Naive B cell (primary cell): ENCODE measurements around the gene KAZN. TPM values are rescaled to one million over a fixed set of nuclear protein-coding genes. Genes with fewer than 3 reads are reported as not detected.

Experiments
- ATAC-seq, 2 donors: fragments of 150-1000 bp; cut with Tn5 transposase; 2 replicates each; pipeline ENCODE4 v1.10.0; 2021; ENCODE audit warnings: low read depth in 2 of 2, mild to moderate bottlenecking in 2 of 2, moderate library complexity in 2 of 2
- DNase-seq: peaks from one replicate; pipeline ENCODE4 v3.0.0; 2022
- H3K27ac Mint-ChIP-seq, 6 donors: one replicate each; pipeline ENCODE4 v1.8.0; 2020 to 2022; ENCODE audit warnings: mild to moderate bottlenecking in 6 of 6, mixed read lengths in 6 of 6, moderate library complexity in 5 of 6, inconsistent platforms in 2 of 6
- H3K27me3 Mint-ChIP-seq, 3 donors: one replicate each; pipeline ENCODE4 v1.8.0; 2021 to 2022; ENCODE audit warnings: mixed read lengths in 3 of 3, mild to moderate bottlenecking in 1 of 3
- H3K36me3 Mint-ChIP-seq, 2 donors: one replicate each; pipeline ENCODE4 v1.8.0; 2020 to 2022; ENCODE audit warnings: mixed read lengths in 2 of 2, inconsistent platforms in 1 of 2, mild to moderate bottlenecking in 1 of 2
- H3K4me1 Mint-ChIP-seq, 3 donors: one replicate each; pipeline ENCODE4 v1.8.0; 2020 to 2022; ENCODE audit warnings: mixed read lengths in 3 of 3, inconsistent platforms in 1 of 3, mild to moderate bottlenecking in 1 of 3, moderate library complexity in 1 of 3
- H3K4me3 Mint-ChIP-seq, 8 donors: one replicate each; pipeline ENCODE4 v1.8.0; 2020 to 2022; ENCODE audit warnings: mild to moderate bottlenecking in 8 of 8, mixed read lengths in 8 of 8, moderate library complexity in 8 of 8, inconsistent platforms in 2 of 8
- H3K9me3 Mint-ChIP-seq, 7 donors: one replicate each; pipeline ENCODE4 v1.8.0; 2020 to 2022; ENCODE audit warnings: mixed read lengths in 7 of 7, mild to moderate bottlenecking in 5 of 7, inconsistent platforms in 2 of 7, moderate library complexity in 1 of 7
- polyA plus RNA-seq, 6 donors: library from polyadenylated mRNA; unstranded; fragments of 300-500 nt; fragmentation: Illumina TruSeq; gene quantifications; one replicate each; pipeline ENCODE4 v1.2.3, GENCODE V29; 2021; ENCODE audit warnings: low read depth in 6 of 6

KAZN gene
- polyA plus RNA-seq, 6 donors from 2014 or later, result 0.16 TPM; not detected in 5

GRCh38 chr1:14866911-14867612, 268.6 kb downstream of the KAZN start:
- Mint-ChIP-seq H3K27me3 (peaks cover 15 to 43% (median 36%) of the 10 kb centered on the region in 3 donors), H3K9me3 (peaks cover 0 to 2% (median 0%) of the 10 kb centered on the region in 7 donors), H3K36me3 (no peaks in the 10 kb centered on the region), H3K4me3 (no peak overlapping the region), H3K4me1 (no peaks in the 10 kb centered on the region), H3K27ac (no peak overlapping the region)
- no peak for ATAC-seq
- DNase-seq, result no peak

- no peak overlapping the region for H3K4me3 Mint-ChIP-seq
These were observed 270.7 kb downstream of the KAZN start for GRCh38 chr1:14869187-14869586.

GRCh38 chr1:14871218-14871970, 272.9 kb downstream of the KAZN start:
- no peaks in the 10 kb centered on the region for H3K36me3 Mint-ChIP-seq
- H3K27ac Mint-ChIP-seq, result no peak overlapping the region
- H3K27me3 Mint-ChIP-seq, result peaks cover 8 to 25% (median 10%) of the 10 kb centered on the region in 3 donors
- ATAC-seq (no peak), DNase-seq (no peak)
- H3K9me3 Mint-ChIP-seq, result peaks cover 0 to 2% (median 0%) of the 10 kb centered on the region in 7 donors
- H3K4me3 Mint-ChIP-seq, result no peak overlapping the region
- H3K4me1 Mint-ChIP-seq, result no peaks in the 10 kb centered on the region

More at GRCh38 chr1:14869187-14869586, 270.7 kb downstream of the KAZN start:
- H3K27ac Mint-ChIP-seq, result no peak overlapping the region
- H3K4me1 Mint-ChIP-seq, result no peaks in the 10 kb centered on the region
- peaks cover 12 to 29% (median 25%) of the 10 kb centered on the region in 3 donors for H3K27me3 Mint-ChIP-seq
- H3K36me3 Mint-ChIP-seq, result no peaks in the 10 kb centered on the region
- ATAC-seq (no peak), DNase-seq (no peak)
- peaks cover 0 to 2% (median 0%) of the 10 kb centered on the region in 7 donors for H3K9me3 Mint-ChIP-seq

GRCh38 chr1:14872762-14873161, 274.3 kb downstream of the KAZN start:
- DNase-seq (no peak), ATAC-seq (no peak)
- Mint-ChIP-seq H3K9me3 (peaks cover 0 to 3% (median 0%) of the 10 kb centered on the region in 7 donors), H3K36me3 (no peaks in the 10 kb centered on the region), H3K27ac (no peak overlapping the region), H3K27me3 (peaks cover 9 to 18% (median 10%) of the 10 kb centered on the region in 3 donors), H3K4me1 (no peaks in the 10 kb centered on the region), H3K4me3 (no peak overlapping the region)

GRCh38 chr1:14873677-14874076, 275.2 kb downstream of the KAZN start:
- no peaks in the 10 kb centered on the region for H3K4me1 Mint-ChIP-seq
- H3K27me3 Mint-ChIP-seq, result peaks cover 8 to 18% (median 9%) of the 10 kb centered on the region in 3 donors
- peaks cover 0 to 3% (median 0%) of the 10 kb centered on the region in 7 donors for H3K9me3 Mint-ChIP-seq
- H3K4me3 Mint-ChIP-seq, result no peak overlapping the region
- ATAC-seq (no peak), DNase-seq (no peak)
- H3K27ac Mint-ChIP-seq, result no peak overlapping the region
- H3K36me3 Mint-ChIP-seq, result no peaks in the 10 kb centered on the region

- ATAC-seq, result no peak
- Mint-ChIP-seq H3K4me3 (no peak overlapping the region), H3K36me3 (no peaks in the 10 kb centered on the region), H3K4me1 (no peaks in the 10 kb centered on the region), H3K9me3 (peaks cover 0 to 1% (median 0%) of the 10 kb centered on the region in 7 donors), H3K27ac (no peak overlapping the region), H3K27me3 (peaks cover 4 to 18% (median 9%) of the 10 kb centered on the region in 3 donors)
- no peak for DNase-seq
These were observed 277.3 kb downstream of the KAZN start for GRCh38 chr1:14875524-14876509.

- H3K27me3 Mint-ChIP-seq, result peaks cover 1 to 10% (median 4%) of the 10 kb centered on the region in 3 donors
- ATAC-seq (no peak), DNase-seq (no peak)
- peaks cover 0 to 1% (median 0%) of the 10 kb centered on the region in 7 donors for H3K9me3 Mint-ChIP-seq
- H3K4me1 Mint-ChIP-seq, result peaks cover 4 to 7% (median 5%) of the 10 kb centered on the region in 3 donors
- no peaks in the 10 kb centered on the region for H3K36me3 Mint-ChIP-seq
- H3K27ac Mint-ChIP-seq, result no peak overlapping the region
- no peak overlapping the region for H3K4me3 Mint-ChIP-seq
These were observed 278.3 kb downstream of the KAZN start for GRCh38 chr1:14876747-14877146.

- ATAC-seq (no peak), DNase-seq (no peak)
- Mint-ChIP-seq H3K27me3 (peaks cover 0 to 8% (median 4%) of the 10 kb centered on the region in 3 donors), H3K4me3 (no peak overlapping the region), H3K27ac (no peak overlapping the region), H3K9me3 (peaks cover 0 to 1% (median 0%) of the 10 kb centered on the region in 7 donors), H3K4me1 (peaks cover 9 to 11% (median 10%) of the 10 kb centered on the region in 3 donors), H3K36me3 (no peaks in the 10 kb centered on the region)
These were observed 278.7 kb downstream of the KAZN start for GRCh38 chr1:14877224-14877623.

- no peak overlapping the region for H3K4me3 Mint-ChIP-seq
- no peak for DNase-seq
- peaks cover 0 to 1% (median 0%) of the 10 kb centered on the region in 7 donors for H3K9me3 Mint-ChIP-seq
- H3K27ac Mint-ChIP-seq, result no peak overlapping the region
- H3K27me3 Mint-ChIP-seq, result peaks cover 0 to 8% (median 4%) of the 10 kb centered on the region in 3 donors
- no peaks in the 10 kb centered on the region for H3K36me3 Mint-ChIP-seq
- ATAC-seq, result no peak
- peaks cover 14 to 16% (median 15%) of the 10 kb centered on the region in 3 donors for H3K4me1 Mint-ChIP-seq
These were observed 279.6 kb downstream of the KAZN start for GRCh38 chr1:14878124-14878523.

GRCh38 chr1:14878951-14879350, 280.5 kb downstream of the KAZN start:
- H3K36me3 Mint-ChIP-seq, result no peaks in the 10 kb centered on the region

GRCh38 chr1:14880456-14881316, 282.2 kb downstream of the KAZN start:
- DNase-seq (no peak), ATAC-seq (no peak)
- no peaks in the 10 kb centered on the region for H3K36me3 Mint-ChIP-seq
- peaks cover 0 to 5% (median 4%) of the 10 kb centered on the region in 3 donors for H3K27me3 Mint-ChIP-seq
- H3K9me3 Mint-ChIP-seq, result peaks cover 0 to 1% (median 0%) of the 10 kb centered on the region in 7 donors
- no peak overlapping the region for H3K4me3 Mint-ChIP-seq
- H3K27ac Mint-ChIP-seq, result no peak overlapping the region
- H3K4me1 Mint-ChIP-seq, result peaks cover 14 to 18% (median 16%) of the 10 kb centered on the region in 3 donors

More at GRCh38 chr1:14878951-14879350, 280.5 kb downstream of the KAZN start:
- Mint-ChIP-seq H3K4me1 (peaks cover 14 to 18% (median 16%) of the 10 kb centered on the region in 3 donors), H3K4me3 (no peak overlapping the region), H3K27me3 (peaks cover 0 to 8% (median 4%) of the 10 kb centered on the region in 3 donors), H3K9me3 (peaks cover 0 to 1% (median 0%) of the 10 kb centered on the region in 7 donors), H3K27ac (no peak overlapping the region)
- DNase-seq (no peak), ATAC-seq (no peak)
